Cardiac muscle cell (in vitro differentiated cells and primary cell): ENCODE results near the gene COL6A2. TPM values are rescaled to one million over a fixed set of nuclear protein-coding genes. Genes with fewer than 3 reads are reported as not detected.

Experiments used
- DNase-seq, 2 donors: peaks; one replicate each; pipeline versions ENCODE4 v3.0.0 to v3.0.0-alpha.2; 2010 to 2017; ENCODE audit warnings: low read depth in 1 of 2, low spot score in 1 of 2
- H3K27ac ChIP-seq: fragments of 200-600 bp; sonication (generic); 2 replicates; pipeline ENCODE4 v1.5.1; 2016
- H3K27me3 ChIP-seq: fragments of 200-600 bp; sonication (generic); 2 replicates; pipeline ENCODE4 v1.6.0; 2016; ENCODE audit warnings: control low read depth
- H3K36me3 ChIP-seq: fragments of 200-600 bp; sonication (generic); 2 replicates; pipeline ENCODE4 v1.5.1; 2016; ENCODE audit warnings: control low read depth
- H3K4me1 ChIP-seq: fragments of 200-600 bp; sonication (generic); 2 replicates; pipeline ENCODE4 v1.8.1; 2017; ENCODE audit warnings: low read depth, mild to moderate bottlenecking, mixed run types
- H3K4me3 ChIP-seq: fragments of 200-600 bp; sonication (generic); 2 replicates; pipeline ENCODE4 v1.5.1; 2016; ENCODE audit warnings: mild to moderate bottlenecking
- H3K9me3 ChIP-seq: fragments of 200-600 bp; sonication (generic); 2 replicates; pipeline ENCODE4 v1.5.1; 2017; ENCODE audit warnings: low read depth, mild to moderate bottlenecking, control low read depth
- polyA plus RNA-seq: library from polyadenylated mRNA; unstranded; fragments of >200 nt; fragmentation: Nextera tagmentation; extraction: Ambion mirVana; gene quantifications from 2 replicates; pipeline ENCODE4 v1.2.1, GENCODE V29; 2016
- total RNA-seq: library from RNA; depleted of rRNA; stranded (reverse); fragments of >200 nt; gene quantifications from 2 replicates; pipeline ENCODE4 v1.2.3, GENCODE V29; 2016
- TF ChIP-seq, protein P1 (sequence below): IDR thresholded peaks from 2 replicates; pipeline ENCODE4 v1.5.1; 2012; ENCODE audit warnings: low read depth, mild to moderate bottlenecking, low read length

The COL6A2 gene
- total and polyA plus RNA-seq, 2 experiments from 2014 or later = 153 to 260 TPM

DNA sequence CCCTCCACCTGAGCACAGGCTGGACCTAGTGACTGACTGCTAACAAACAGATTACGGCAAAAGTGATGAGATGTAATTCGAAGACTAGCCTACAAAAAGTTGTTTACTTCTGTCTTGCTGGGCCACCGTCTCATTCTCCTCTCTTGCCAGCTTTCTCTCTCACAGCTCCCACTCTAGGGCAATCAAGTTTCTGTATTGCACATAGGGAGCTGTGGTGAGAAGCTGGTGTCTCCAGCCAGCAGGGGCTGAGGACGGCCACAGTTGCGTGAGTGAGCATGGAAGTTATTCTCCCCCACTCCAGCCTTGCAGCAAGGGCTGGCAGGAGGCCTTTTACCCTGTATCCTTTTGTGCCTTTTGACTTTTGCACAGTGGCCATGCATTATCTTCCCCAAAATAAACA is 8.6 kb upstream of the COL6A2 start:
- Histone ChIP-seq H3K4me1 (no peaks in the 10 kb centered on the region), H3K9me3 (no peaks in the 10 kb centered on the region), H3K36me3 (no peaks in the 10 kb centered on the region), H3K27ac (no peak overlapping the region), H3K27me3 (no peaks in the 10 kb centered on the region), H3K4me3 (no peak overlapping the region)
- no peak for DNase-seq
- TF ChIP-seq, protein P1, sequence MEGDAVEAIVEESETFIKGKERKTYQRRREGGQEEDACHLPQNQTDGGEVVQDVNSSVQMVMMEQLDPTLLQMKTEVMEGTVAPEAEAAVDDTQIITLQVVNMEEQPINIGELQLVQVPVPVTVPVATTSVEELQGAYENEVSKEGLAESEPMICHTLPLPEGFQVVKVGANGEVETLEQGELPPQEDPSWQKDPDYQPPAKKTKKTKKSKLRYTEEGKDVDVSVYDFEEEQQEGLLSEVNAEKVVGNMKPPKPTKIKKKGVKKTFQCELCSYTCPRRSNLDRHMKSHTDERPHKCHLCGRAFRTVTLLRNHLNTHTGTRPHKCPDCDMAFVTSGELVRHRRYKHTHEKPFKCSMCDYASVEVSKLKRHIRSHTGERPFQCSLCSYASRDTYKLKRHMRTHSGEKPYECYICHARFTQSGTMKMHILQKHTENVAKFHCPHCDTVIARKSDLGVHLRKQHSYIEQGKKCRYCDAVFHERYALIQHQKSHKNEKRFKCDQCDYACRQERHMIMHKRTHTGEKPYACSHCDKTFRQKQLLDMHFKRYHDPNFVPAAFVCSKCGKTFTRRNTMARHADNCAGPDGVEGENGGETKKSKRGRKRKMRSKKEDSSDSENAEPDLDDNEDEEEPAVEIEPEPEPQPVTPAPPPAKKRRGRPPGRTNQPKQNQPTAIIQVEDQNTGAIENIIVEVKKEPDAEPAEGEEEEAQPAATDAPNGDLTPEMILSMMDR = no peak

DNA sequence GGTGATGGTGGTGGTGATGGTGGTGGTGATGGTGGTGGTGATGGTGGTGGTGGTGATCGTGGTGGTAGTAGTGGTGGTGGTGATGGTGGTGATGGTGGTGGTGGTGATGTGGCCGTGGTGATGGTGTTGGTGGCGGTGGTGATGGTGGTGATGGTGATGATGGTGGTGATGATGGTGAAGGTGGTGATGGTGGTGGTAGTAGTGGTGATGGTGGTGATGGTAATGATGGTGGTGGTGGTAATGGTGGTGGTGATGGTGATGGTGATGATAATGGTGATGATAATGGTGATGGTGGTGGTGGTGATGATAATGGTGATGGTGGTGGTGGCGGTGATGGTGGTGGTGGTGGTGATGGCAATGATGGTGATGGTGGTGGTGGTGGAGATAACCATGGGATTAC is 6.8 kb upstream of the COL6A2 start:
- Histone ChIP-seq H3K4me1 (no peaks in the 10 kb centered on the region), H3K27me3 (no peaks in the 10 kb centered on the region), H3K4me3 (no peak overlapping the region), H3K27ac (no peak overlapping the region), H3K9me3 (no peaks in the 10 kb centered on the region), H3K36me3 (no peaks in the 10 kb centered on the region)
- no peak for DNase-seq
- TF ChIP-seq, protein P1 = no peak

DNA sequence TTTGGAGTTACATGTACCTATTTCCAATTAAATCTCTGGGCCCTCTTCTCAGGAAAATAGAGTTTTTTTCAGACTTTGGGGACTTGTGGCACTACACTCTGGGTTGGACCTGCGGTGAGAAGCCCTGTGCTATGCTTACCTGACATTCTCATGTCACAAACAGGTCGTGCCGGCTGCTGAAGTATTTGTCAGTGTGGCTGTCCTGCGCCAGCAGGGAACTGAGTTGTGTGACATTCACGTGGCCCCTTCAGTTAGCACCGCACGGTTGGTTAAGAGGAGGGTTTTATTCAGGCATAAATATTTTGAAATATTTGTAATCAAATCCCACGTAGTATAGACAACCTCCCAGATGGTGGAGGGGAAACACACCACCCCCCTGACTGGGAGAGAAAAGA is 6.3 kb upstream of the COL6A2 start:
- H3K9me3 ChIP-seq = no peaks in the 10 kb centered on the region
- TF ChIP-seq, protein P1 = no peak

DNA sequence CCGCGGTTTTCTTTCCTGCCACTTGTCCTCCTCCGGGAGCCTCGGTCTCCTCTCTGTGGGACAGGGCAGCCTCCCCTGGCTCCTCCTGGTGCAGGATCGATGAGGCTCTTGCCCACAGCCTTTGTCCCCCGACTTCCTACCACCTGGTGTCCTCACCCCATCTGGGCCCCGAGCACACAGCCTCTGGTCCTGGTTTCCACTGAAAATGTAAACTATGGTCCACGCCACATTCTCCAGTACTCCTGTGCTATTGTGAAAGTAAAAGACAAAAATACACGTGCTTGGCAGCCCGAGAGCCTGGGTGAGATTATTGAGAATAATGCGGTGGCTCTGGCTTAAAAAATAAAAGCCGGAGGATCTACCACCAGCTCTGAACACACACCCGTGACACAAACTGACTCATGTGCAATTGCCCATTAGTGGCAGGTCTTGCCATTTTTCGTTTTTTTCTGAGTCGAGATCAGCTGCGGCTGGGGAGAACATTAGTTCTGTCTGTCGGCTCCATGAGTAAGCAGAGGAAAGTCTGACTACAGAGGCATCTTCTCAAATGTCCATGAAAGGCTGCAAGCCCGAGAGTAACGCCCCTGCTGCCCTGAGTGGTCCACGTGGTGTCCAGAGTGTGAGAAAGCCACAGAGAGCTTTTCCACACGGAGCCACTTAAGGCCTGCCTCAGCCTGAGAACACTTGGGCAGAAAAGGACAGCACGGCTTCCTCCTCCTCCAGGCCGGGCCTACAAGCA is 5.7 kb upstream of the COL6A2 start:
- TF ChIP-seq, protein P1 = no peak
- no peaks in the 10 kb centered on the region for H3K36me3 ChIP-seq
- DNase-seq = peak in 1 of 2 donors; percentile 87
- no peak overlapping the region for H3K27ac ChIP-seq
- no peaks in the 10 kb centered on the region for H3K9me3 ChIP-seq
- H3K4me3 ChIP-seq = no peak overlapping the region
- no peaks in the 10 kb centered on the region for H3K4me1 ChIP-seq
- H3K27me3 ChIP-seq = no peaks in the 10 kb centered on the region

More for the DNA sequence above, 6.3 kb upstream of the COL6A2 start:
- DNase-seq = no peak
- Histone ChIP-seq H3K4me1 (no peaks in the 10 kb centered on the region), H3K4me3 (no peak overlapping the region), H3K27ac (no peak overlapping the region), H3K36me3 (no peaks in the 10 kb centered on the region), H3K27me3 (no peaks in the 10 kb centered on the region)

DNA sequence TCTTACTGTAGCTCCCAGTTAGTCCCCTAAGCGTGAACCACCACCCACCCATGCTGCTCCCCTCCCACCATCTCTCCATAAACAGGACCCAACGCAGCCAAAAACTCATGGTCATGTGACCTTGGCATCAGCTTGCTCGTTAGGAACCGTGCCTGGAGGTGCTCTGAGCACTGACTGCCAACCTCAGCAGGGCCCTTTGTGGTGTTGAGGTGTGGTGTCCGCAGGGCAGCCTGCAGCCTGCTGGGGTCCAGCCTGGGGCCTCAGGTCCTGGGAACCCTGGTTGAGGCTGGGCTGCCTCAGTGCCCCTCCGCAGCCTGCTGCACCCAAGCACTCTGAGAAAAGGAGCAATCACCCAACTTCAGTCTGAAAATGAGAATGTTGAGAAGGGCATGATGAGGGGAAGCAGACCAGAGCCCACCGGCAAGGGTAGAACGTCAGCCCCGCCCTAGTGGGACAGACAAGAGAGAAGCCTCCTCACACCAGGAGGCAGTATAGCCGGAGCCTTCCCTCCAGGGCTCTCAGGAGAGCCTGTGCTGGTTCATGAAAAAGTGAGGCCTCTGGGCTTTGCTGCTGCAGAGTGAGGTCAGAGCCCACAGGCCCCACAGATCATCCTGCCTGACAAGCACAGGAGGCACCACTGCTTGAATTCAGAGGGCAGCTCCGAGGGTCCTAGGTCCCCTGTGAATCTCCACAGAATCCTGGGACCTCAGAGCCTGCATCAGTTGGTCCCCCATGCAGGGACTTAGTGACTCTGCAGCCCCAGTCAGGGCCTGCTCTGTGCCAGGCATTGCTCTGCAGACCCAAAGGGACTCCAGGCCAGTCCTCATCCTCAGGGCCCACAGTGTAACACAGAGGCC is 4.9 kb upstream of the COL6A2 start:
- Histone ChIP-seq H3K36me3 (no peaks in the 10 kb centered on the region), H3K27ac (no peak overlapping the region)

More for the DNA sequence above, 4.9 kb upstream of the COL6A2 start:
- no peak for DNase-seq
- Histone ChIP-seq H3K27me3 (no peaks in the 10 kb centered on the region), H3K4me1 (no peaks in the 10 kb centered on the region), H3K4me3 (no peak overlapping the region), H3K9me3 (no peaks in the 10 kb centered on the region)
- TF ChIP-seq, protein P1 = no peak
